H9 (cell line): Measurements from ENCODE around the gene F10. TPM values are rescaled to one million over a fixed set of nuclear protein-coding genes. Genes with fewer than 3 reads are reported as not detected.

ENCODE experiments used
- DNase-seq: peaks from one replicate; pipeline ENCODE4 v3.0.0-alpha.2; 2017
- H2AFZ ChIP-seq: one replicate; pipeline ENCODE4 v1.6.1; 2013; ENCODE audit warnings: mild to moderate bottlenecking, low read length, control low read depth, moderate library complexity
- H2AK5ac ChIP-seq: 2 replicates; pipeline ENCODE4 v1.6.1; 2013; ENCODE audit warnings: low read length, control low read depth, mixed read lengths; ENCODE audit not compliant: insufficient read length
- H2BK120ac ChIP-seq: one replicate; pipeline ENCODE4 v1.6.1; 2013; ENCODE audit warnings: low read depth, mild to moderate bottlenecking, low read length, control low read depth, inconsistent platforms; ENCODE audit not compliant: poor library complexity, severe bottlenecking
- H2BK12ac ChIP-seq: 2 replicates; pipeline ENCODE4 v1.6.1; 2013; ENCODE audit warnings: low read length, control low read depth, mixed read lengths, low read depth; ENCODE audit not compliant: insufficient read length
- H2BK15ac ChIP-seq: 2 replicates; pipeline ENCODE4 v1.6.1; 2013; ENCODE audit warnings: low read depth, low read length, control low read depth
- H2BK20ac ChIP-seq: one replicate; pipeline ENCODE4 v1.6.1; 2013; ENCODE audit warnings: low read depth, mild to moderate bottlenecking, low read length, control low read depth, inconsistent platforms; ENCODE audit not compliant: poor library complexity, severe bottlenecking
- H2BK5ac ChIP-seq: 2 replicates; pipeline ENCODE4 v1.6.1; 2013; ENCODE audit warnings: low read length, control low read depth, mixed read lengths; ENCODE audit not compliant: insufficient read length
- H3K14ac ChIP-seq: 2 replicates; pipeline ENCODE4 v1.6.1; 2013; ENCODE audit warnings: low read length, control low read depth; ENCODE audit not compliant: insufficient read depth
- H3K18ac ChIP-seq: 2 replicates; pipeline ENCODE4 v1.6.1; 2013; ENCODE audit warnings: low read depth, mild to moderate bottlenecking, mixed read lengths, low read length, control low read depth; ENCODE audit not compliant: insufficient read length
- H3K23ac ChIP-seq: 2 replicates; pipeline ENCODE4 v1.6.1; 2013; ENCODE audit warnings: low read length, control low read depth, mixed read lengths, low read depth; ENCODE audit not compliant: insufficient read length
- H3K23me2 ChIP-seq: 2 replicates; pipeline ENCODE4 v1.6.1; 2013; ENCODE audit warnings: low read depth, mild to moderate bottlenecking, mixed read lengths, low read length, control low read depth; ENCODE audit not compliant: insufficient read length, poor library complexity, severe bottlenecking
- H3K27ac ChIP-seq: 2 replicates; pipeline ENCODE4 v1.5.1; 2013; ENCODE audit warnings: low read length, control low read depth, mixed read lengths, low read depth; ENCODE audit not compliant: insufficient read length
- H3K27me3 ChIP-seq: 2 replicates; pipeline ENCODE4 v1.6.1; 2013; ENCODE audit warnings: low read length, control low read depth, inconsistent platforms; ENCODE audit not compliant: insufficient read depth
- H3K4ac ChIP-seq: 2 replicates; pipeline ENCODE4 v1.6.1; 2013; ENCODE audit warnings: low read depth, mild to moderate bottlenecking, control low read depth, inconsistent platforms, low read length, moderate library complexity
- H3K4me1 ChIP-seq: 2 replicates; pipeline ENCODE4 v1.6.1; 2013; ENCODE audit warnings: low read length, control low read depth, inconsistent platforms; ENCODE audit not compliant: insufficient read depth
- H3K4me2 ChIP-seq: 2 replicates; pipeline ENCODE4 v1.6.1; 2013; ENCODE audit warnings: low read length, control low read depth, mixed read lengths; ENCODE audit not compliant: insufficient read length, insufficient read depth
- H3K56ac ChIP-seq: 2 replicates; pipeline ENCODE4 v1.6.1; 2013; ENCODE audit warnings: low read depth, mild to moderate bottlenecking, mixed read lengths, low read length, control low read depth; ENCODE audit not compliant: insufficient read length
- H3K79me1 ChIP-seq: 2 replicates; pipeline ENCODE4 v1.6.1; 2013; ENCODE audit warnings: low read depth, mild to moderate bottlenecking, moderate library complexity, low read length, control low read depth, inconsistent platforms; ENCODE audit not compliant: insufficient read depth, poor library complexity, severe bottlenecking
- H3K79me2 ChIP-seq: 2 replicates; pipeline ENCODE4 v1.6.1; 2013; ENCODE audit warnings: low read length, control low read depth, inconsistent platforms; ENCODE audit not compliant: insufficient read depth
- H3K9ac ChIP-seq: 2 replicates; pipeline ENCODE4 v1.6.1; 2013; ENCODE audit warnings: low read length, control low read depth, mixed read lengths; ENCODE audit not compliant: insufficient read length; ENCODE audit errors: extremely low read depth
- H3K9me3 ChIP-seq: one replicate; pipeline ENCODE4 v1.6.1; 2013; ENCODE audit warnings: low read depth, low read length, inconsistent platforms; ENCODE audit not compliant: control insufficient read depth
- H3T11ph ChIP-seq: one replicate; pipeline ENCODE4 v1.6.1; 2013; ENCODE audit warnings: mild to moderate bottlenecking, low read length, control low read depth, inconsistent platforms
- H4K20me1 ChIP-seq: one replicate; pipeline ENCODE4 v1.6.1; 2013; ENCODE audit not compliant: control insufficient read depth, insufficient read length, insufficient read depth
- H4K5ac ChIP-seq: 2 replicates; pipeline ENCODE4 v1.6.1; 2013; ENCODE audit warnings: low read depth, mild to moderate bottlenecking, mixed read lengths, low read length, control low read depth; ENCODE audit not compliant: insufficient read length
- H4K8ac ChIP-seq: replicated peaks from 2 replicates; pipeline ENCODE4 v1.6.1; 2013; ENCODE audit warnings: low read length, control low read depth, mixed read lengths, low read depth; ENCODE audit not compliant: insufficient read length
- H4K91ac ChIP-seq: 2 replicates; pipeline ENCODE4 v1.6.1; 2013; ENCODE audit warnings: low read depth, mild to moderate bottlenecking, moderate library complexity, mixed read lengths, low read length, control low read depth; ENCODE audit not compliant: insufficient read length
- H3K27ac Mint-ChIP-seq, 3 experiments: 2 replicates in 2 of 3; 3 replicates in 1 of 3; pipeline ENCODE4 v1.8.0; 2020 to 2021; ENCODE audit warnings: mixed read lengths in 3 of 3, mild to moderate bottlenecking in 1 of 3, moderate library complexity in 1 of 3
- H3K27me3 Mint-ChIP-seq: 2 replicates; pipeline ENCODE4 v1.8.0; 2021; ENCODE audit warnings: low read depth, mild to moderate bottlenecking, moderate library complexity, mixed read lengths
- H3K36me3 Mint-ChIP-seq, 3 experiments: 2 replicates in 2 of 3; 3 replicates in 1 of 3; pipeline ENCODE4 v1.8.0; 2020 to 2021; ENCODE audit warnings: low read depth in 3 of 3, mixed read lengths in 3 of 3; ENCODE audit not compliant: insufficient read depth in 1 of 3
- H3K4me1 Mint-ChIP-seq, 2 experiments: 2 replicates each; pipeline ENCODE4 v1.8.0; 2020; ENCODE audit warnings: mixed read lengths in 2 of 2
- H3K4me3 Mint-ChIP-seq, 2 experiments: 2 replicates in 1 of 2; 3 replicates in 1 of 2; pipeline ENCODE4 v1.8.0; 2020 to 2021; ENCODE audit warnings: mild to moderate bottlenecking in 2 of 2, mixed read lengths in 2 of 2, moderate library complexity in 1 of 2
- H3K9me3 Mint-ChIP-seq, 2 experiments: 2 replicates in 1 of 2; 3 replicates in 1 of 2; pipeline ENCODE4 v1.8.0; 2020; ENCODE audit warnings: mild to moderate bottlenecking in 2 of 2, mixed read lengths in 2 of 2, moderate library complexity in 1 of 2
- WGBS: extraction: QIAGEN DNeasy Blood & Tissue Kit; methylation state at CpG from one replicate; pipeline ENCODE4 v1.1.7; 2013; ENCODE audit warnings: missing lambda C conversion rate, low lambda C conversion rate, mixed read lengths; ENCODE audit not compliant: insufficient read length; ENCODE audit errors: extremely low coverage; 5-methylcytosine and 5-hydroxymethylcytosine counted together
- total RNA-seq: library from RNA; stranded (reverse); gene quantifications from 2 replicates; pipeline ENCODE4 v1.2.1, GENCODE V29; 2021
- TF ChIP-seq, protein P1 (sequence below): fragments of 200-600 bp; sonication (generic); conservative IDR thresholded peaks from 3 replicates; pipeline ENCODE4 v1.8.0; 2021; ENCODE audit warnings: antibody characterized with exemption, mild to moderate bottlenecking

F10 gene
- total RNA-seq, 1 experiment from 2014 or later: 1.7 TPM

DNA sequence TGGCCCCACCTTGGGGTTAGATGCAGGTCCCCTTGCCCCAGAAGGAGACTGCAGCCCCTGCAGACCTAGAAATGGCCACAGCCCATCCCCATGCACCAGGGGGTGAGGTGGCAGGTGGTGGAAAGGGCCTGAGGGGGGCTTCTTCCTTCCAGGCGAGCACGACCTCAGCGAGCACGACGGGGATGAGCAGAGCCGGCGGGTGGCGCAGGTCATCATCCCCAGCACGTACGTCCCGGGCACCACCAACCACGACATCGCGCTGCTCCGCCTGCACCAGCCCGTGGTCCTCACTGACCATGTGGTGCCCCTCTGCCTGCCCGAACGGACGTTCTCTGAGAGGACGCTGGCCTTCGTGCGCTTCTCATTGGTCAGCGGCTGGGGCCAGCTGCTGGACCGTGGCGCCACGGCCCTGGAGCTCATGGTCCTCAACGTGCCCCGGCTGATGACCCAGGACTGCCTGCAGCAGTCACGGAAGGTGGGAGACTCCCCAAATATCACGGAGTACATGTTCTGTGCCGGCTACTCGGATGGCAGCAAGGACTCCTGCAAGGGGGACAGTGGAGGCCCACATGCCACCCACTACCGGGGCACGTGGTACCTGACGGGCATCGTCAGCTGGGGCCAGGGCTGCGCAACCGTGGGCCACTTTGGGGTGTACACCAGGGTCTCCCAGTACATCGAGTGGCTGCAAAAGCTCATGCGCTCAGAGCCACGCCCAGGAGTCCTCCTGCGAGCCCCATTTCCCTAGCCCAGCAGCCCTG, 4.2 kb upstream of the F10 start:
- no peaks in the 10 kb centered on the region for H4K20me1 ChIP-seq
- H4K8ac ChIP-seq: no peak overlapping the region
- no peak overlapping the region for H3K27ac ChIP-seq
- H3K36me3 Mint-ChIP-seq: no peaks in the 10 kb centered on the region
- H2BK12ac ChIP-seq: no peak overlapping the region
- no peak overlapping the region for H2AFZ ChIP-seq
- H3K27me3 Mint-ChIP-seq: peaks cover 28% of the 10 kb centered on the region
- no peaks in the 10 kb centered on the region; the same call in 1 of the 2 replicates for H3K4me1 ChIP-seq
- H2BK15ac ChIP-seq: no peak overlapping the region
- H3K79me2 ChIP-seq: no peaks in the 10 kb centered on the region
- H3K79me1 ChIP-seq: no peaks in the 10 kb centered on the region
- H3K23ac ChIP-seq: no peak overlapping the region
- H4K5ac ChIP-seq: no peak overlapping the region
- no CpG with 5 or more reads among the region's 42 CpGs for WGBS
- no peaks in the 10 kb centered on the region for H3K23me2 ChIP-seq
- H3K14ac ChIP-seq: no peak overlapping the region; the same call in 1 of the 2 replicates
- H3K56ac ChIP-seq: no peak overlapping the region
- no peak overlapping the region for H3K4me2 ChIP-seq
- no peaks in the 10 kb centered on the region for H3K27me3 ChIP-seq
- no peak for DNase-seq
- H3K4me1 Mint-ChIP-seq: peaks cover 10 to 12% of the 10 kb centered on the region in 2 experiments
- H2BK5ac ChIP-seq: no peak overlapping the region
- H2BK20ac ChIP-seq: no peak overlapping the region
- H3K4ac ChIP-seq: no peak overlapping the region
- H3K18ac ChIP-seq: no peak overlapping the region
- no peak overlapping the region for H3K4me3 Mint-ChIP-seq
- peaks cover 0 to 4% of the 10 kb centered on the region in 2 experiments; a peak in 1 of 5 replicates for H3K9me3 Mint-ChIP-seq
- H2AK5ac ChIP-seq: no peak overlapping the region
- no peak overlapping the region for H2BK120ac ChIP-seq
- no peak overlapping the region for H3T11ph ChIP-seq
- no peaks in the 10 kb centered on the region for H3K9me3 ChIP-seq
- H4K91ac ChIP-seq: no peak overlapping the region
- no peak overlapping the region for H3K27ac Mint-ChIP-seq
- H3K9ac ChIP-seq: no peak overlapping the region
- TF ChIP-seq, protein P1, sequence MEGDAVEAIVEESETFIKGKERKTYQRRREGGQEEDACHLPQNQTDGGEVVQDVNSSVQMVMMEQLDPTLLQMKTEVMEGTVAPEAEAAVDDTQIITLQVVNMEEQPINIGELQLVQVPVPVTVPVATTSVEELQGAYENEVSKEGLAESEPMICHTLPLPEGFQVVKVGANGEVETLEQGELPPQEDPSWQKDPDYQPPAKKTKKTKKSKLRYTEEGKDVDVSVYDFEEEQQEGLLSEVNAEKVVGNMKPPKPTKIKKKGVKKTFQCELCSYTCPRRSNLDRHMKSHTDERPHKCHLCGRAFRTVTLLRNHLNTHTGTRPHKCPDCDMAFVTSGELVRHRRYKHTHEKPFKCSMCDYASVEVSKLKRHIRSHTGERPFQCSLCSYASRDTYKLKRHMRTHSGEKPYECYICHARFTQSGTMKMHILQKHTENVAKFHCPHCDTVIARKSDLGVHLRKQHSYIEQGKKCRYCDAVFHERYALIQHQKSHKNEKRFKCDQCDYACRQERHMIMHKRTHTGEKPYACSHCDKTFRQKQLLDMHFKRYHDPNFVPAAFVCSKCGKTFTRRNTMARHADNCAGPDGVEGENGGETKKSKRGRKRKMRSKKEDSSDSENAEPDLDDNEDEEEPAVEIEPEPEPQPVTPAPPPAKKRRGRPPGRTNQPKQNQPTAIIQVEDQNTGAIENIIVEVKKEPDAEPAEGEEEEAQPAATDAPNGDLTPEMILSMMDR: no peak
